HepG2 (cell line): ENCODE results near the gene ALDH3A1. TPM values are rescaled to one million over a fixed set of nuclear protein-coding genes. Genes with fewer than 3 reads are reported as not detected.

ENCODE experiments used
- CEBPG ChIP-seq: IDR thresholded peaks from 2 replicates; pipeline ENCODE4 v1.6.1; 2016
- FOXA1 ChIP-seq, 2 experiments: fragments of 450-650 bp in 1 of 2; sonication (generic) in 1 of 2; formaldehyde crosslinking in 1 of 2; IDR thresholded peaks; 2 replicates each; pipeline versions ENCODE4 v1.4.0 to v1.6.1; 2016 to 2020; ENCODE audit warnings: missing genetic modification reagents in 1 of 2
- FOXO1 ChIP-seq: sonication (generic); formaldehyde crosslinking; IDR thresholded peaks from 2 replicates; pipeline ENCODE4 v1.4.0; 2020; ENCODE audit warnings: missing genetic modification reagents
- MAX ChIP-seq: IDR thresholded peaks from 2 replicates; pipeline ENCODE4 v1.6.1; 2012; ENCODE audit warnings: inconsistent platforms
- NFIB ChIP-seq: sonication (generic); formaldehyde crosslinking; IDR thresholded peaks from 2 replicates; pipeline ENCODE4 v1.9.0; 2021; ENCODE audit warnings: missing genetic modification reagents, mild to moderate bottlenecking, borderline replicate concordance
- NFYB ChIP-seq: sonication (generic); formaldehyde crosslinking; IDR thresholded peaks from 2 replicates; pipeline ENCODE4 v1.4.0; 2020; ENCODE audit warnings: missing genetic modification reagents
- SKIL ChIP-seq: sonication (generic); formaldehyde crosslinking; IDR thresholded peaks from 2 replicates; pipeline ENCODE4 v1.8.0; 2022; ENCODE audit warnings: missing genetic modification reagents, mild to moderate bottlenecking, moderate library complexity, borderline replicate concordance
- ZNF407 ChIP-seq: sonication (generic); formaldehyde crosslinking; IDR thresholded peaks from one replicate; pipeline ENCODE4 v1.5.1; 2020; ENCODE audit warnings: mild to moderate bottlenecking, missing genetic modification reagents; ENCODE audit errors: not compliant biosample characterization
- ZNF549 ChIP-seq: sonication (generic); formaldehyde crosslinking; IDR thresholded peaks from 2 replicates; pipeline ENCODE4 v1.5.0; 2020; ENCODE audit warnings: missing genetic modification reagents
- ZNF607 ChIP-seq: sonication (generic); formaldehyde crosslinking; IDR thresholded peaks from 2 replicates; pipeline ENCODE4 v1.5.1; 2020; ENCODE audit warnings: missing genetic modification reagents, mild to moderate bottlenecking, borderline replicate concordance
- polyA plus RNA-seq, 8 experiments: library from polyadenylated mRNA; depleted of rRNA in 3 of 8; stranded (reverse) in 7 of 8; unstranded in 1 of 8; fragments of >200 nt; fragmentation: Illumina TruSeq in 4 of 8; extraction: Trizol in 4 of 8; gene quantifications; 2 replicates each; pipeline versions ENCODE4 v1.2.1 to v1.2.3, GENCODE V29; 2011 to 2016; ENCODE audit warnings: low read depth in 4 of 8, missing spikeins in 1 of 8, mixed read lengths in 1 of 8; ENCODE audit not compliant: insufficient read depth in 1 of 8
- total RNA-seq, 5 experiments: library from RNA; depleted of rRNA; stranded (reverse); fragments of >200 nt; fragmentation: Illumina TruSeq; extraction: Trizol; gene quantifications; 2 replicates each; pipeline ENCODE4 v1.2.3, GENCODE V29; 2016; ENCODE audit warnings: low read depth in 1 of 5
- TF ChIP-seq, protein P1 (sequence below): sonication (generic); formaldehyde crosslinking; IDR thresholded peaks from 2 replicates; pipeline ENCODE4 v1.8.1; 2023; ENCODE audit warnings: mild to moderate bottlenecking, missing genetic modification reagents, borderline replicate concordance
- TF ChIP-seq, protein P2 (sequence below): sonication (generic); formaldehyde crosslinking; IDR thresholded peaks from 2 replicates; pipeline ENCODE4 v1.8.0; 2022; ENCODE audit warnings: mild to moderate bottlenecking, missing genetic modification reagents
- TF ChIP-seq, protein P3 (sequence below): IDR thresholded peaks from 2 replicates; pipeline ENCODE4 v1.6.1; 2016; ENCODE audit warnings: low read depth, borderline replicate concordance

Gene ALDH3A1
- total and polyA plus RNA-seq, 2 of the 13 experiments (the other 11 are each of a cell fraction or from before 2014, with no cell fraction given), result 0.07 to 0.62 TPM

- no peak for TF ChIP-seq ZNF407 (CRISPR knock-in tag)
- no peak for TF ChIP-seq NFIB
- TF ChIP-seq ZNF607 (CRISPR knock-in tag), result peak; percentile 86; the same call in 1 of the 2 replicates
- TF ChIP-seq, protein P1, sequence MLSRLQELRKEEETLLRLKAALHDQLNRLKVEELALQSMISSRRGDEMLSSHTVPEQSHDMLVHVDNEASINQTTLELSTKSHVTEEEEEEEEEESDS (CRISPR knock-in tag), result no peak
- TF ChIP-seq, protein P2, sequence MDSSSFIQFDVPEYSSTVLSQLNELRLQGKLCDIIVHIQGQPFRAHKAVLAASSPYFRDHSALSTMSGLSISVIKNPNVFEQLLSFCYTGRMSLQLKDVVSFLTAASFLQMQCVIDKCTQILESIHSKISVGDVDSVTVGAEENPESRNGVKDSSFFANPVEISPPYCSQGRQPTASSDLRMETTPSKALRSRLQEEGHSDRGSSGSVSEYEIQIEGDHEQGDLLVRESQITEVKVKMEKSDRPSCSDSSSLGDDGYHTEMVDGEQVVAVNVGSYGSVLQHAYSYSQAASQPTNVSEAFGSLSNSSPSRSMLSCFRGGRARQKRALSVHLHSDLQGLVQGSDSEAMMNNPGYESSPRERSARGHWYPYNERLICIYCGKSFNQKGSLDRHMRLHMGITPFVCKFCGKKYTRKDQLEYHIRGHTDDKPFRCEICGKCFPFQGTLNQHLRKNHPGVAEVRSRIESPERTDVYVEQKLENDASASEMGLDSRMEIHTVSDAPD (CRISPR knock-in tag), result peak; percentile 51; the same call in 1 of the 2 replicates
- TF ChIP-seq ZNF549 (CRISPR knock-in tag), result no peak
- TF ChIP-seq SKIL, result peak; percentile 72; the same call in 1 of the 2 replicates
- TF ChIP-seq FOXO1 (CRISPR knock-in tag), result no peak; the same call in 1 of the 2 replicates
- TF ChIP-seq, protein P3, sequence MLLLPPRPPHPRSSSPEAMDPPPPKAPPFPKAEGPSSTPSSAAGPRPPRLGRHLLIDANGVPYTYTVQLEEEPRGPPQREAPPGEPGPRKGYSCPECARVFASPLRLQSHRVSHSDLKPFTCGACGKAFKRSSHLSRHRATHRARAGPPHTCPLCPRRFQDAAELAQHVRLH (CRISPR knock-in tag), result peak; percentile 35; the same call in 1 of the 2 replicates
- no peak; the same call in 1 of the 2 replicates for TF ChIP-seq MAX
- peak; percentile 47; the same call in 1 of the 2 replicates for TF ChIP-seq CEBPG (CRISPR knock-in tag)
- 0 out of 2 replicates have a peak, but pooled peaks have one; percentile 28 for TF ChIP-seq NFYB (CRISPR knock-in tag)
- no peak for TF ChIP-seq FOXA1 (IDR thresholded peaks at IDR 0.05)
- no peak; the same call in 1 of the 2 replicates for TF ChIP-seq FOXA1 (CRISPR knock-in tag; IDR thresholded peaks at IDR 0.05)
These were observed 27.3 kb downstream of the ALDH3A1 start (continued) for GRCh38 chr17:19720631-19721426.
